Measurements from ENCODE around the gene AP1M2.

DNA sequence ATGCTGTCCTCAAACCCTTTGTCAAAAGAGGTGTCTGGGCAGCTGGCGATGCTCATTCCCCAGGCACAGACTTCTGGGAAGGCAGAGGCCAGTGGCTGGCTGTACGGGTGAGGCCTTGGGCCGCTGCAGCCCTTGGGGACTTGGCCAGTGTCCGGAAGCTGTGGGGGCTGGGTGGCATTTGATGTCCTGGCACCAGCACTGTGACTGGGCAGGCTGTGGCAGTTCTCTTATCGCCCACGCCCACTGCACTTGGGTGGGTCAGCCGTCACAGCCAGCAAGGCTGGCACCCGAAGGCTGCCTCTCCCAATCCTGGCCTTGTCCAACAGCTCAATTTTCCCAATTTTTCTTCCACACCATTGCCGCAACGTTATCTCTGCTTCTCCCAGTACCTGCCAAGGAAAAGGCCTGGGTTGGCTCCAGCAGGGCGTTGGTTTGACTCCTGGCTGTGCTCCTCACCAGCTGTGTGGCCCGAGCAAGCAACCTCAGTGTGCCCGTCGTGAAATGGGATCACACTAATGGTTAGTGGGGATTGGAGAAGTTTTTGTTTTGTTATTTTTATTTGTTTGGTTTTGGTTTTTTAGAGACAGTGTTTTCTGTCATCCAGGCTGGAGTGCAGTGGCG lies 25.5 kb upstream of the AP1M2 start:
- TF ChIP-seq TCF4 (CRISPR knock-in tag; IDR thresholded peaks at IDR 0.05; ENCODE audit: borderline replicate concordance) (no peak), PPARA (CRISPR knock-in tag; IDR thresholded peaks at IDR 0.05; ENCODE audit: borderline replicate concordance) (no peak), ZNF70 (CRISPR knock-in tag; IDR thresholded peaks at IDR 0.05) (no peak), OSR1 (CRISPR knock-in tag; IDR thresholded peaks at IDR 0.05) (no peak)

Data from SK-N-SH treated with all-trans-retinoic acid at 6 μM for 48 hours (cell line).